GM10266 (cell line): ENCODE measurements around the gene BMP8A.
"Not testable (repeated sequence)": the region's sequence is repeated elsewhere in the genome, so short reads cannot be mapped to it uniquely, and the experiment has no call there.

Experiments
- DNase-seq: peaks from one replicate; pipeline ENCODE4 v3.0.0; 2012; ENCODE audit errors: extremely low spot score
- CTCF ChIP-seq: IDR thresholded peaks from 2 replicates; pipeline ENCODE4 v1.5.1; 2012; ENCODE audit warnings: mild to moderate bottlenecking, low read depth; ENCODE audit not compliant: control insufficient read depth, insufficient read depth; ENCODE audit errors: missing control alignments

Gene BMP8A

GRCh38 chr1:39470040-39470439 lies 21.4 kb upstream of the BMP8A start:
- no peak for TF ChIP-seq CTCF
- DNase-seq = no peak

DNA sequence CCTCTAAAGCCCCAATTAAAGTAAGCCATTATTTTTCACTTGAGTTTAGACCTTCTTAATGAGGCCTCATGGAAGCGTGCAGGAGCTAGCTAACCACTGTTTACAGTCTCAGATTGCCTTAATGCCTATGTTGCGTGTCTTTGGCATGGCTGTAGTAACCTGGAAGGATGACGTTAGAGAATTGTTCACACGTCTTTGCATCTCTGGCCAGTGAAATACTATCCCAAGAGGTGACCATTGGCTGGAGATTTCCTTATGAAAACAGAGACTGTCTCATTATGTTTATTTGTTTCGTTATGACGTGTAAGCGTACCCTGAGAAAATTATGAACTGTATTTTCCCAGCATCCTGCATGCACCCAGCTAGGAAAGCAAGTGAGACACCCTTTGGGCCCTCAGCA lies 18.6 kb upstream of the BMP8A start:
- no peak for DNase-seq
- no peak for TF ChIP-seq CTCF

GRCh38 chr1:39473324-39473723 lies 18.1 kb upstream of the BMP8A start:
- no peak for DNase-seq
- TF ChIP-seq CTCF = no peak

- TF ChIP-seq CTCF = no peak
- no peak for DNase-seq
These were observed 16.6 kb upstream of the BMP8A start for GRCh38 chr1:39474810-39475209.

DNA sequence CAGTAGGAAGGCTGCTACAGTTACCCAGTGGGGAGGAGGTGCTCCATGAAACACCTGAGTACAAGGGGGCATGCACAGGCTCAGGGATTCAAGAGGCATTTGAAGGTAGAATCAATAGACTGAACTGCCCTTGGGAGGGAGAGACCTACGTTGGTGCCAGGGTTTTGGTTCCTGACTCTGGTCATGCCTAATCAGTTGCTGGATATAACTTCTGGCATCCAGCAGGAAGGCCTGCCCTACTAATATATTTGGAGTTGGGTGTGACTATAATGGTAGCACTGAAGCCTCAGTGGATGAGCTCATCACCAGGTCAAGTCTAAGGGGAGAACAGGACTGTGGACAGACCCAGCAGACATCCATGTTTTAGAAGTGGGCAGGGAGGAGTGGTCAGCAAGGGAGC lies 15.9 kb upstream of the BMP8A start:
- DNase-seq = not testable (repeated sequence)

DNA sequence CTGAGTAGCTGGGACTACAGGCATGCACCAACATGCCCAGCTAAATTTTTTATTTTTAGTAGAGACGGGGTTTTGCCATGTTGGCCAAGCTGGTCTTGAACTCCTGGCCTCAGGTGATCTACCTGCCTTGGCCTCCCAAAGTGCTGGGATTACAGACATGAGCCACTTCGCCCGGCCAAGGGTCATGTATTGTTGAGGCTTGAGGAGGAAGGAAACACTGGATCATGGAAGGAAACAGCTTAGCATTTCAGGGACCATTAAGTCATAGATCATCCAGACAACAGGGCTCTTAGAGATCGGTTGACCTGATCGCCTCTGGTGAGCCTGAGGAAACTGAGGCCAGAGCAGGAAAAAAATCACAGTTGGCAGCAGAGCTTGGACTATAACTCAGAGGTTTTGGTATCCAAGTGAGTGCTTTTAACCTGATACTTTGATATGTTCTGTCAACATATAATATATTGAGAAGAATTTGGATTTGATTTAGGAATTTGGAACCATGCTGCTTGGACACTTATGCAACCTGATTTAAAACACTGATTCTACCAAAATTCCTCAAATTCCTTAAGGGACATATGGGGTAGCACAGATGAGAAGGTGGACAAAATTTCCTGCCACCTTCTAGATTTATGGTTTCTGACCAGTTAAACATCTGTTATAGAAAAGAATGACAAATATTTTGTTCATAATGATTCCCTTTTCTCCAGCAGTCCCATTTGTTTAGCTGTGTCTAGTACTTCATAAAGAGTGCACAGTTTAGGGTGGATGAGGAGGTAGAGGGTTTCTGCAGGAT lies 13.1 kb upstream of the BMP8A start:
- DNase-seq = no peak
- TF ChIP-seq CTCF = no peak

- TF ChIP-seq CTCF = no peak
- DNase-seq = no peak
These were observed 10.1 kb upstream of the BMP8A start for GRCh38 chr1:39481289-39481688.

DNA sequence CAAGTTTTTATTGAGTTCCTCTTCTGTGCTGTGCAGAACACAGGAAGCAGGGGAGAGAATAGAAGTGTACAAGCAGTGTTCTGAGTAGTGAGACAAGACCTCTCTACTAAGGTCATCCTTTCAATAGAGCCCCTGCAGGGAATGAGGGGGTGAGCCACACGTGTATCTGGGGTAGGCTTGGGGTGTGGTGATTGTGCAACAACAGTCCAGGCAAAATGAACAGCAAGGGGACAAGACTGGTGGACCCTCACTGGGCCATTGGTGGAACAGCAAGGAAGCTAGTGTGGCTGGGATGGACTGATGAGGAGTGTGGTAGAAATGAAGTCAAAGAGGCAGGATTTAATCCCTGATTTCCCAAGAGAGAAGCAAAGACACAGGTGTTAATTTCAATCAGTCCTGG lies 8.2 kb upstream of the BMP8A start:
- TF ChIP-seq CTCF = no peak
- no peak for DNase-seq
